PC-9 (cell line): ENCODE results near the gene MICAL3. TPM values are rescaled to one million over a fixed set of nuclear protein-coding genes. Genes with fewer than 3 reads are reported as not detected.

Experiments
- BruUV-seq: library from RNA; stranded (reverse); fragments of 400-500 nt; replicated peaks from 2 replicates; lab custom pipeline; 2021; lab: Mats Ljungman, UMichigan
- CTCF ChIA-PET: fragments of 300-600 bp; sonication (Branson Sonifier 250); formaldehyde crosslinking; loops from one replicate; lab custom pipeline; 2022; ENCODE audit warnings: antibody characterized with exemption; lab: Charles Lee
- POLR2A ChIA-PET: fragments of 300-600 bp; sonication (Branson Sonifier 250); formaldehyde crosslinking; loops from one replicate; lab custom pipeline; 2022; ENCODE audit warnings: antibody characterized with exemption; ENCODE audit not compliant: unreplicated experiment; lab: Charles Lee
- DNase-seq, 2 experiments: peaks; one replicate each; pipeline versions ENCODE4 v3.0.0 to v3.0.0-alpha.2; 2015 to 2022; ENCODE audit warnings: mixed read lengths in 1 of 2
- H2AFZ ChIP-seq: fragments of 200-600 bp; sonication (generic); 2 replicates; pipeline ENCODE4 v1.8.1; 2017; ENCODE audit warnings: antibody characterized with exemption
- H3F3A ChIP-seq: fragments of 200-600 bp; sonication (generic); 2 replicates; pipeline ENCODE4 v1.8.1; 2017; ENCODE audit warnings: antibody characterized with exemption, mild to moderate bottlenecking, low read depth; ENCODE audit not compliant: insufficient read depth
- H3K27ac ChIP-seq: fragments of 200-600 bp; sonication (generic); 2 replicates; pipeline ENCODE4 v1.6.1; 2016; ENCODE audit warnings: mixed run types
- H3K27me3 ChIP-seq: fragments of 200-600 bp; sonication (generic); 2 replicates; pipeline ENCODE4 v1.6.1; 2016; ENCODE audit warnings: low read depth, mixed run types; ENCODE audit not compliant: insufficient read depth
- H3K36me3 ChIP-seq: fragments of 200-600 bp; sonication (generic); 2 replicates; pipeline ENCODE4 v1.6.1; 2016; ENCODE audit warnings: low read depth, mixed run types
- H3K4me1 ChIP-seq: fragments of 200-600 bp; sonication (generic); replicated peaks from 2 replicates; pipeline ENCODE4 v1.6.1; 2016; ENCODE audit warnings: mixed run types; ENCODE audit not compliant: insufficient read depth
- H3K4me2 ChIP-seq: fragments of 200-600 bp; sonication (generic); 2 replicates; pipeline ENCODE4 v1.6.1; 2017; ENCODE audit warnings: mixed run types
- H3K4me3 ChIP-seq: fragments of 200-600 bp; sonication (generic); 2 replicates; pipeline ENCODE4 v1.6.1; 2016; ENCODE audit warnings: mixed run types
- H3K79me2 ChIP-seq: fragments of 200-600 bp; sonication (generic); 2 replicates; pipeline ENCODE4 v1.6.1; 2017; ENCODE audit warnings: low read depth, mixed run types
- H3K9me2 ChIP-seq: fragments of 200-600 bp; sonication (generic); 2 replicates; pipeline ENCODE4 v1.8.1; 2017; ENCODE audit warnings: mild to moderate bottlenecking; ENCODE audit not compliant: insufficient read depth
- H3K9me3 ChIP-seq: fragments of 200-600 bp; sonication (generic); 2 replicates; pipeline ENCODE4 v1.8.1; 2016; ENCODE audit warnings: low read depth; ENCODE audit not compliant: insufficient read depth
- H4K20me1 ChIP-seq: fragments of 200-600 bp; sonication (generic); 2 replicates; pipeline ENCODE4 v1.8.1; 2017; ENCODE audit not compliant: insufficient read depth
- CTCF ChIP-seq: fragments of 200-600 bp; sonication (generic); conservative IDR thresholded peaks from 2 replicates; pipeline ENCODE4 v1.6.1; 2017; ENCODE audit warnings: mixed run types, antibody characterized with exemption, mild to moderate bottlenecking, moderate library complexity
- EZH2 ChIP-seq: fragments of 200-600 bp; sonication (generic); IDR thresholded peaks from 2 replicates; pipeline ENCODE4 v1.8.0; 2017; ENCODE audit warnings: antibody characterized with exemption, low read depth
- intact Hi-C: fragments of 100-400 bp; cut with micrococcal nuclease; formaldehyde crosslinking; loops from one replicate; pipeline ENCODE4 v1.10.0; 2022; ENCODE audit not compliant: unreplicated experiment
- total RNA-seq: library from RNA; stranded (reverse); gene quantifications from 2 replicates; pipeline ENCODE4 v1.2.3, GENCODE V29; 2021

The MICAL3 gene
- total RNA-seq, 1 experiment from 2014 or later = 27.4 TPM

GRCh38 chr22:17914474-17914873, 109.9 kb downstream of the MICAL3 start:
- no peak overlapping the region for H3K4me3 ChIP-seq
- H3K9me2 ChIP-seq = no peaks in the 10 kb centered on the region
- H3K9me3 ChIP-seq = no peaks in the 10 kb centered on the region
- H3K79me2 ChIP-seq = peaks cover 7% of the 10 kb centered on the region
- H3F3A ChIP-seq = peaks cover 6% of the 10 kb centered on the region; the same call in 1 of the 2 replicates
- no peak overlapping the region for H3K27ac ChIP-seq
- no peak overlapping the region for H3K4me2 ChIP-seq
- no peaks in the 10 kb centered on the region for H3K36me3 ChIP-seq
- ChIA-PET CTCF (no interaction called here), POLR2A (no interaction called here)
- H4K20me1 ChIP-seq = peaks cover 4% of the 10 kb centered on the region; the same call in 1 of the 2 replicates
- H3K27me3 ChIP-seq = no peaks in the 10 kb centered on the region
- 0 out of 2 replicates have a peak, but pooled peaks cover 10% of the 10 kb centered on the region for H3K4me1 ChIP-seq
- TF ChIP-seq CTCF (no peak), EZH2 (no peak)
- intact Hi-C loops = loop anchor here (10.0 kb wide), 1 partner anchor 50 kb away; no protein-coding TSS in a partner anchor
- DNase-seq = no peak
- no TSS peak for BruUV-seq
- no peak overlapping the region for H2AFZ ChIP-seq

- no peaks in the 10 kb centered on the region for H3K27me3 ChIP-seq
- CTCF ChIA-PET = no interaction called here
- intact Hi-C loops = loop anchor here (10.0 kb wide), 1 partner anchor 51 kb away; no protein-coding TSS in a partner anchor
- no peaks in the 10 kb centered on the region; the same call in 1 of the 2 replicates for H4K20me1 ChIP-seq
- no peak for DNase-seq
- H3K79me2 ChIP-seq = peaks cover 10% of the 10 kb centered on the region
- H3K4me1 ChIP-seq = 0 out of 2 replicates have a peak, but pooled peaks cover 6% of the 10 kb centered on the region
- no peak overlapping the region for H2AFZ ChIP-seq
- H3K4me3 ChIP-seq = no peak overlapping the region
- no peak for TF ChIP-seq CTCF
- TF ChIP-seq EZH2 = no peak
- no peak overlapping the region for H3K27ac ChIP-seq
- POLR2A ChIA-PET = no interaction called here
- H3K4me2 ChIP-seq = no peak overlapping the region
- no TSS peak for BruUV-seq
- no peaks in the 10 kb centered on the region for H3K9me2 ChIP-seq
- peaks cover 2% of the 10 kb centered on the region; the same call in 1 of the 2 replicates for H3F3A ChIP-seq
- H3K36me3 ChIP-seq = no peaks in the 10 kb centered on the region
- H3K9me3 ChIP-seq = no peaks in the 10 kb centered on the region
These were observed 110.5 kb downstream of the MICAL3 start for GRCh38 chr22:17913801-17914347.

- BruUV-seq = no TSS peak
- POLR2A ChIA-PET = interaction anchor here (0.5 kb wide), 1 partner anchor 9 kb away, joined by 6 read pairs; no protein-coding TSS in a partner anchor
- H2AFZ ChIP-seq = no peak overlapping the region
- H3F3A ChIP-seq = no peaks in the 10 kb centered on the region
- no peak overlapping the region for H3K4me2 ChIP-seq
- H3K36me3 ChIP-seq = no peaks in the 10 kb centered on the region
- no peak for DNase-seq
- no peak overlapping the region for H3K4me3 ChIP-seq
- no peaks in the 10 kb centered on the region for H3K9me2 ChIP-seq
- H4K20me1 ChIP-seq = no peaks in the 10 kb centered on the region; the same call in 1 of the 2 replicates
- intact Hi-C loops = loop anchor here (10.0 kb wide), 1 partner anchor 52 kb away; no protein-coding TSS in a partner anchor
- CTCF ChIA-PET = no interaction called here
- peaks cover 10% of the 10 kb centered on the region for H3K79me2 ChIP-seq
- no peaks in the 10 kb centered on the region for H3K9me3 ChIP-seq
- TF ChIP-seq EZH2 = no peak
- no peak for TF ChIP-seq CTCF
- H3K27ac ChIP-seq = no peak overlapping the region
- H3K4me1 ChIP-seq = 0 out of 2 replicates have a peak, but pooled peaks cover 6% of the 10 kb centered on the region
- no peaks in the 10 kb centered on the region for H3K27me3 ChIP-seq
These were observed 111.2 kb downstream of the MICAL3 start for GRCh38 chr22:17912945-17913721.
